Measurements from ENCODE around the gene G6PD. TPM values are rescaled to one million over a fixed set of nuclear protein-coding genes. Genes with fewer than 3 reads are reported as not detected.

The G6PD gene
- total RNA-seq (2014; rRNA removed; shearing (Covaris generic)) = 55.0 and 66.0 TPM in 2 replicates
- 42.5 and 44.3 TPM in 2 replicates for polyA plus RNA-seq (2016; fragmentation: Nextera tagmentation; extraction: Ambion mirVana)

- Histone ChIP-seq H2AFZ (peak within 1 kb of the TSS; percentile 74), H3K27ac (peak within 1 kb of the TSS; percentile 95), H3K36me3 (ENCODE audit: low read depth) (no peaks in the 10 kb centered on the region), H3K9me2 (ENCODE audit: insufficient read depth) (no peaks in the 10 kb centered on the region), H3K27me3 (replicated peaks; ENCODE audit: insufficient read depth) (no peaks in the 10 kb centered on the region), H3K9ac (peak within 1 kb of the TSS; percentile 98), H4K20me1 (ENCODE audit: insufficient read depth) (no peaks in the 10 kb centered on the region), H3K4me1 (ENCODE audit: insufficient read depth) (peaks cover 17% of the 10 kb centered on the region), H3F3A (ENCODE audit: insufficient read depth) (peaks cover 11% of the 10 kb centered on the region; the same call in 1 of the 2 replicates), H3K4me3 (peak within 1 kb of the TSS; percentile 98), H3K79me2 (ENCODE audit: insufficient read depth) (peaks cover 54% of the 10 kb centered on the region), H3K9me3 (ENCODE audit: low read depth) (no peaks in the 10 kb centered on the region), H3K4me2 (ENCODE audit: unreplicated experiment) (peak within 1 kb of the TSS; percentile 90)
- WGBS, 2 experiments (ENCODE audit: low coverage in 1 of 2, low lambda C conversion rate in 2 of 2, missing lambda C conversion rate in 2 of 2) = 0 to 1% methylated on average over 26 to 28 of the region's 92 CpGs
- TF ChIP-seq EZH2phosphoT487 (IDR thresholded peaks at IDR 0.05; ENCODE audit: insufficient read depth, low read depth) (no peak), EZH2 (IDR thresholded peaks at IDR 0.05; ENCODE audit: insufficient read depth, poor library complexity, severe bottlenecking) (no peak)
- DNase-seq = peak; percentile 73
- in situ Hi-C loops (cut with MboI) = no loop called here
Observed at GRCh38 chrX:154546354-154547244, at the start of gene G6PD. G6PD (minus strand) TSS chrX:154546846; CDS start chrX:154546155, 691 bp downstream.

- TF ChIP-seq EZH2 (IDR thresholded peaks at IDR 0.05; ENCODE audit: insufficient read depth, poor library complexity, severe bottlenecking) = no peak
- TF ChIP-seq EZH2phosphoT487 (IDR thresholded peaks at IDR 0.05; ENCODE audit: insufficient read depth, low read depth) = no peak
- peak overlapping the region; percentile 12 for H3K4me2 ChIP-seq (ENCODE audit: unreplicated experiment)
- peaks cover 9% of the 10 kb centered on the region; the same call in 1 of the 2 replicates for H3F3A ChIP-seq (ENCODE audit: insufficient read depth)
- in situ Hi-C loops (cut with MboI) = loop anchor here (25.0 kb wide), 1 partner anchor 242 kb away; the partner anchor contains the start of gene SMIM9
- no peak overlapping the region for H3K4me3 ChIP-seq
- 0 out of 2 replicates have a peak overlapping the region, but pooled peaks have one; percentile 5 for H3K9ac ChIP-seq
- H2AFZ ChIP-seq = no peak overlapping the region; the same call in 1 of the 2 replicates
- H3K4me1 ChIP-seq (ENCODE audit: insufficient read depth) = peaks cover 17% of the 10 kb centered on the region
- 75 to 88% methylated on average over 2 of the region's 2 CpGs for WGBS, 2 experiments (ENCODE audit: low coverage in 1 of 2, low lambda C conversion rate in 2 of 2, missing lambda C conversion rate in 2 of 2)
- H4K20me1 ChIP-seq (ENCODE audit: insufficient read depth) = no peaks in the 10 kb centered on the region; the same call in 1 of the 2 replicates
- DNase-seq = no peak
- H3K27ac ChIP-seq = peak overlapping the region; percentile 52
- H3K36me3 ChIP-seq (ENCODE audit: low read depth) = no peaks in the 10 kb centered on the region
- no peaks in the 10 kb centered on the region for H3K9me3 ChIP-seq (ENCODE audit: low read depth)
- no peaks in the 10 kb centered on the region for H3K27me3 ChIP-seq (replicated peaks; ENCODE audit: insufficient read depth)
- H3K79me2 ChIP-seq (ENCODE audit: insufficient read depth) = no peaks in the 10 kb centered on the region
- no peaks in the 10 kb centered on the region for H3K9me2 ChIP-seq (ENCODE audit: insufficient read depth)
Observed at GRCh38 chrX:154595559-154596249, 49.1 kb upstream of the G6PD start.

GRCh38 chrX:154594491-154594890 is 47.8 kb upstream of the G6PD start:
- no peaks in the 10 kb centered on the region for H3K36me3 ChIP-seq (ENCODE audit: low read depth)
- H3K9me2 ChIP-seq (ENCODE audit: insufficient read depth) = no peaks in the 10 kb centered on the region
- no peak overlapping the region for H3K4me2 ChIP-seq (ENCODE audit: unreplicated experiment)
- no peak overlapping the region for H3K27ac ChIP-seq
- no peak overlapping the region for H3K4me3 ChIP-seq
- DNase-seq = no peak
- H3K4me1 ChIP-seq (ENCODE audit: insufficient read depth) = peaks cover 14% of the 10 kb centered on the region
- H3K79me2 ChIP-seq (ENCODE audit: insufficient read depth) = no peaks in the 10 kb centered on the region
- H3K27me3 ChIP-seq (replicated peaks; ENCODE audit: insufficient read depth) = no peaks in the 10 kb centered on the region
- no peaks in the 10 kb centered on the region; the same call in 1 of the 2 replicates for H4K20me1 ChIP-seq (ENCODE audit: insufficient read depth)
- no peak overlapping the region for H3K9ac ChIP-seq
- in situ Hi-C loops (cut with MboI) = loop anchor here (25.0 kb wide), 1 partner anchor 243 kb away; the partner anchor contains the start of gene SMIM9
- no peak for TF ChIP-seq EZH2phosphoT487 (IDR thresholded peaks at IDR 0.05; ENCODE audit: insufficient read depth, low read depth)
- TF ChIP-seq EZH2 (IDR thresholded peaks at IDR 0.05; ENCODE audit: insufficient read depth, poor library complexity, severe bottlenecking) = no peak
- no peak overlapping the region for H2AFZ ChIP-seq
- 40 to 54% methylated on average over 4 of the region's 4 CpGs for WGBS, 2 experiments (ENCODE audit: low coverage in 1 of 2, low lambda C conversion rate in 2 of 2, missing lambda C conversion rate in 2 of 2)
- H3K9me3 ChIP-seq (ENCODE audit: low read depth) = no peaks in the 10 kb centered on the region
- peaks cover 9% of the 10 kb centered on the region; the same call in 1 of the 2 replicates for H3F3A ChIP-seq (ENCODE audit: insufficient read depth)

- H3K79me2 ChIP-seq (ENCODE audit: insufficient read depth) = no peaks in the 10 kb centered on the region
- 61 to 65% methylated on average over 4 to 5 of the region's 5 CpGs for WGBS, 2 experiments (ENCODE audit: low coverage in 1 of 2, low lambda C conversion rate in 2 of 2, missing lambda C conversion rate in 2 of 2)
- TF ChIP-seq EZH2 (IDR thresholded peaks at IDR 0.05; ENCODE audit: insufficient read depth, poor library complexity, severe bottlenecking) (no peak), EZH2phosphoT487 (IDR thresholded peaks at IDR 0.05; ENCODE audit: insufficient read depth, low read depth) (no peak)
- no peaks in the 10 kb centered on the region for H3K36me3 ChIP-seq (ENCODE audit: low read depth)
- no peak overlapping the region for H3K4me2 ChIP-seq (ENCODE audit: unreplicated experiment)
- in situ Hi-C loops (cut with MboI) = loop anchor here (25.0 kb wide), 1 partner anchor 244 kb away; the partner anchor contains the start of gene SMIM9
- no peaks in the 10 kb centered on the region for H3K27me3 ChIP-seq (replicated peaks; ENCODE audit: insufficient read depth)
- H3K9me2 ChIP-seq (ENCODE audit: insufficient read depth) = no peaks in the 10 kb centered on the region
- no peak overlapping the region for H2AFZ ChIP-seq
- H4K20me1 ChIP-seq (ENCODE audit: insufficient read depth) = no peaks in the 10 kb centered on the region; the same call in 1 of the 2 replicates
- peaks cover 14% of the 10 kb centered on the region for H3K4me1 ChIP-seq (ENCODE audit: insufficient read depth)
- no peak overlapping the region for H3K9ac ChIP-seq
- H3K27ac ChIP-seq = no peak overlapping the region
- no peaks in the 10 kb centered on the region for H3K9me3 ChIP-seq (ENCODE audit: low read depth)
- H3F3A ChIP-seq (ENCODE audit: insufficient read depth) = peaks cover 9% of the 10 kb centered on the region; the same call in 1 of the 2 replicates
- no peak overlapping the region for H3K4me3 ChIP-seq
- no peak for DNase-seq
Observed at GRCh38 chrX:154593201-154593600, 46.6 kb upstream of the G6PD start.
